Trophoblast cell (in vitro differentiated cells and primary cell): ENCODE results near the gene TOX2.

Experiments used
- DNase-seq, 2 donors: peaks; one replicate each; pipeline ENCODE4 v3.0.0-alpha.2; 2016
- H2AFZ ChIP-seq: 2 replicates; pipeline ENCODE4 v1.6.1; 2013; ENCODE audit warnings: low read length, moderate library complexity, mild to moderate bottlenecking; ENCODE audit not compliant: insufficient read depth, poor library complexity
- H2AK5ac ChIP-seq: 2 replicates; pipeline ENCODE4 v1.6.1; 2013; ENCODE audit warnings: mild to moderate bottlenecking, low read length
- H2BK120ac ChIP-seq: 2 replicates; pipeline ENCODE4 v1.6.1; 2013; ENCODE audit warnings: low read length, mild to moderate bottlenecking, moderate library complexity; ENCODE audit not compliant: insufficient read depth, poor library complexity
- H2BK12ac ChIP-seq: 2 replicates; pipeline ENCODE4 v1.6.1; 2013; ENCODE audit warnings: mild to moderate bottlenecking, low read length, moderate library complexity
- H2BK5ac ChIP-seq: 2 replicates; pipeline ENCODE4 v1.6.1; 2013; ENCODE audit warnings: low read length, low read depth, moderate library complexity, mild to moderate bottlenecking; ENCODE audit not compliant: poor library complexity
- H3K14ac ChIP-seq: 2 replicates; pipeline ENCODE4 v1.6.1; 2013; ENCODE audit warnings: mild to moderate bottlenecking, low read length
- H3K18ac ChIP-seq: 2 replicates; pipeline ENCODE4 v1.6.1; 2013; ENCODE audit warnings: mild to moderate bottlenecking, low read length
- H3K23ac ChIP-seq: 2 replicates; pipeline ENCODE4 v1.6.1; 2013; ENCODE audit warnings: low read length
- H3K27ac ChIP-seq: 2 replicates; pipeline ENCODE4 v1.5.1; 2013; ENCODE audit warnings: low read depth, mild to moderate bottlenecking, inconsistent platforms, low read length, moderate library complexity
- H3K27me3 ChIP-seq: 2 replicates; pipeline ENCODE4 v1.6.1; 2013; ENCODE audit warnings: inconsistent platforms, mild to moderate bottlenecking, low read length, moderate library complexity; ENCODE audit not compliant: insufficient read depth
- H3K36me3 ChIP-seq, 2 experiments: 1 replicate in 1 of 2; 2 replicates in 1 of 2; pipeline ENCODE4 v1.6.1; 2013; ENCODE audit warnings: low read length in 2 of 2, mild to moderate bottlenecking in 2 of 2, moderate library complexity in 1 of 2; ENCODE audit not compliant: insufficient read depth in 2 of 2, control insufficient read depth in 1 of 2
- H3K4ac ChIP-seq: 2 replicates; pipeline ENCODE4 v1.6.1; 2013; ENCODE audit warnings: low read depth, mild to moderate bottlenecking, low read length, moderate library complexity
- H3K4me1 ChIP-seq, 2 experiments: 1 replicate in 1 of 2; 2 replicates in 1 of 2; pipeline ENCODE4 v1.6.1; 2013; ENCODE audit warnings: low read length in 2 of 2, mild to moderate bottlenecking in 2 of 2, moderate library complexity in 1 of 2; ENCODE audit not compliant: insufficient read depth in 2 of 2, control insufficient read depth in 1 of 2
- H3K4me2 ChIP-seq: 2 replicates; pipeline ENCODE4 v1.6.1; 2013; ENCODE audit warnings: inconsistent platforms, mild to moderate bottlenecking, low read length, moderate library complexity
- H3K4me3 ChIP-seq: 2 replicates; pipeline ENCODE4 v1.5.1; 2013; ENCODE audit warnings: mild to moderate bottlenecking, low read depth, low read length, inconsistent platforms
- H3K79me1 ChIP-seq: one replicate; pipeline ENCODE4 v1.6.1; 2013; ENCODE audit warnings: low read length
- H3K79me2 ChIP-seq: 2 replicates; pipeline ENCODE4 v1.6.1; 2013; ENCODE audit warnings: low read length, mild to moderate bottlenecking; ENCODE audit not compliant: control insufficient read depth, insufficient read depth, poor library complexity
- H3K9ac ChIP-seq: 2 replicates; pipeline ENCODE4 v1.6.1; 2013; ENCODE audit warnings: mild to moderate bottlenecking, low read length
- H3K9me3 ChIP-seq: 2 replicates; pipeline ENCODE4 v1.6.1; 2013; ENCODE audit warnings: low read depth, mild to moderate bottlenecking, control low read depth, inconsistent platforms, low read length; ENCODE audit not compliant: insufficient read depth
- H4K12ac ChIP-seq: 2 replicates; pipeline ENCODE4 v1.6.1; 2013; ENCODE audit warnings: low read depth, mild to moderate bottlenecking, low read length, moderate library complexity
- H4K8ac ChIP-seq: 2 replicates; pipeline ENCODE4 v1.6.1; 2013; ENCODE audit warnings: low read depth, mild to moderate bottlenecking, low read length, moderate library complexity
- H4K91ac ChIP-seq: one replicate; pipeline ENCODE4 v1.6.1; 2013; ENCODE audit warnings: low read depth, mild to moderate bottlenecking, low read length, moderate library complexity
- WGBS: extraction: QIAGEN DNeasy Blood & Tissue Kit; methylation state at CpG from one replicate; pipeline ENCODE4 v1.1.7; 2013; ENCODE audit warnings: missing lambda C conversion rate; ENCODE audit not compliant: insufficient read length, insufficient coverage; ENCODE audit errors: extremely low coverage; 5-methylcytosine and 5-hydroxymethylcytosine counted together

Gene TOX2

DNA sequence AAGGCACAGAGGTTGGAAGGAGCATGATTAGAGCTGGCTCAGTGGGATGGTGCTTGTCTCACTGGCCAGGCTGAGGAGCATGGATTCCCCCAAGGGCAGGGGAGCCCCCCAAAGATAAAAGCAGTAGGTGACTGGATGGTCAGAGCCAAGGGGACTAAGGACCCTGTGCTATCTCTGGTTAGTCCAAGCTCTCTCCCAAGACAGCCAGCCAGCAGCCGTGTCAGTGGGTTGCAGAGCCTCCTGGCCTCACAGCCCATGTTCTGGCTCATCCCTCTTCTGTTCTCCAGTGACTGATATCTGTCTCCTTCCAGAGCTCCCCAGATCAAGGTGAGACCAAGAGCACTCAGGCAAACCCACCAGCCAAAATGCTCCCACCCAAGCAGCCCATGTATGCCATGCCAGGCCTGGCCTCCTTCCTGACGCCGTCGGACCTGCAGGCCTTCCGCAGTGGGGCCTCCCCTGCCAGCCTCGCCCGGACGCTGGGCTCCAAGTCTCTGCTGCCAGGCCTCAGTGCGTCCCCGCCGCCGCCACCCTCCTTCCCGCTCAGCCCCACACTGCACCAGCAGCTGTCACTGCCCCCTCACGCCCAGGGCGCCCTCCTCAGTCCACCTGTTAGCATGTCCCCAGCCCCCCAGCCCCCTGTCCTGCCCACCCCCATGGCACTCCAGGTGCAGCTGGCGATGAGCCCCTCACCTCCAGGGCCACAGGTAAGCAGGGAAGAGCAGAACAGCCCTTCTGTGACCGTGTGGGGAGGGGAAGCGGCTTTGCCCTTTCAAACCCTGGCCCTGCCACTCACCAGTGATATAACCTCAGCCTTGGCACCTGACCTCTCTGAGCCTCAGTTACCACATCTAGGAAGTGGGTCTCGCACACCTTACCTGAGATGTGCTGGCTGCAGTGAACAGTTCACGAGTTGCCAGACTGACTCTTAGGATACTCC lies 151.0 kb downstream of the TOX2 start:
- Histone ChIP-seq H3K36me3 (no peaks in the 10 kb centered on the region), H3K14ac (no peak overlapping the region), H3K27me3 (no peaks in the 10 kb centered on the region), H3K18ac (no peak overlapping the region), H4K12ac (no peak overlapping the region), H3K4me3 (no peak overlapping the region), H3K9me3 (peaks cover 2% of the 10 kb centered on the region), H3K4ac (no peak overlapping the region), H3K79me1 (no peaks in the 10 kb centered on the region), H2AK5ac (no peak overlapping the region), H3K79me2 (no peaks in the 10 kb centered on the region), H4K8ac (no peak overlapping the region), H3K4me2 (no peak overlapping the region), H3K9ac (no peak overlapping the region), H2AFZ (no peak overlapping the region), H2BK120ac (no peak overlapping the region), H2BK12ac (no peak overlapping the region), H3K4me1 (no peaks in the 10 kb centered on the region), H3K27ac (no peak overlapping the region), H3K23ac (no peak overlapping the region), H2BK5ac (no peak overlapping the region), H4K91ac (no peak overlapping the region)
- DNase-seq = no peak
- WGBS = no CpG with 5 or more reads among the region's 20 CpGs

DNA sequence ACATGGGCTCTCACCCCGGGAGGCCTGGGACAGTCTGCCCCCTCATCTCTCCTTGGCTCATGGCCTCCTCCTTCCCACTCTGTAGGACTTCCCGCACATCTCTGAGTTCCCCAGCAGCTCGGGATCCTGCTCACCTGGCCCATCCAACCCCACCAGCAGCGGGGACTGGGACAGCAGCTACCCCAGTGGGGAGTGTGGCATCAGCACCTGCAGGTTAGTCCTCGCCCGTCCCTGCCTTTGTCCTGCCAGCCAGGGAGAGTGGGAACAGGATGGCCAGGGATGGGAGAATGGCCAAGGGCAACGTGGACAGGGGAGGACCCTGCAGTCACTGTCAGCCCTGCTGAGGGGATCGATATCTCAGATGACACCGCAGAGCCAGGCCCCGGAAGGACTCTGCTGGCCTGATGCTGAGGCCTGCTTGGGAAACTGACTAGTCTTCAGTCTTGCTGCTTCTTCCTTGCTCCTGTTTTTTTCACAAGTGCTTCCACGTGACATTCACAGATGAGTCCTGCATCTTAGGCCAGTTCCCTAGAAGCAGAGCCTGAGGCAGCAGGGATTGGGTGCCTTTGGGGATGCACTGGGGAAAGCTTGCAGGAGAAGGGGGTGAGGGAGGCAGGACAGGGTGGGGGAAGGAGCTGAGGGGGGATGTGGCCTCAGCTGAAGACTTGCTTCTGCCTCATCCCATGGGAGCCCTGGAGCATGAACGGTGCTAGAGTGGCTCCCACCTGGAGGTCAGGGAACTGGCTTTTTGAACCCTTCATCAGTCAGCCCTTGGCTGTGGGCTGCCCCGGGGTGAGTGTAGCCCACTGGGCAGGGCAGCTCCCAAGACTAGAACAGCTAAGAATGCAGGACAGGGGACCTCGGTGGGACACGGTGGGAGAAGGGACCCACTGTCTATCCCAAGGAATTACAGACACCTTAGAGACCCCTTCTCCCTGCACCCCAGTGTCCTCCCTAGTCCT lies 152.3 kb downstream of the TOX2 start:
- Histone ChIP-seq H2AK5ac (no peak overlapping the region), H3K79me2 (no peaks in the 10 kb centered on the region), H3K9ac (no peak overlapping the region), H4K12ac (no peak overlapping the region), H3K4me3 (no peak overlapping the region), H3K79me1 (no peaks in the 10 kb centered on the region), H3K4ac (no peak overlapping the region), H2AFZ (no peak overlapping the region), H2BK12ac (no peak overlapping the region), H4K91ac (no peak overlapping the region), H3K9me3 (peaks cover 2% of the 10 kb centered on the region), H3K36me3 (no peaks in the 10 kb centered on the region), H3K14ac (no peak overlapping the region), H3K4me1 (no peaks in the 10 kb centered on the region), H3K27ac (no peak overlapping the region), H3K4me2 (no peak overlapping the region), H2BK120ac (no peak overlapping the region), H3K27me3 (no peaks in the 10 kb centered on the region), H3K18ac (no peak overlapping the region), H4K8ac (no peak overlapping the region), H2BK5ac (no peak overlapping the region), H3K23ac (no peak overlapping the region)
- DNase-seq = no peak
- no CpG with 5 or more reads among the region's 15 CpGs for WGBS

DNA sequence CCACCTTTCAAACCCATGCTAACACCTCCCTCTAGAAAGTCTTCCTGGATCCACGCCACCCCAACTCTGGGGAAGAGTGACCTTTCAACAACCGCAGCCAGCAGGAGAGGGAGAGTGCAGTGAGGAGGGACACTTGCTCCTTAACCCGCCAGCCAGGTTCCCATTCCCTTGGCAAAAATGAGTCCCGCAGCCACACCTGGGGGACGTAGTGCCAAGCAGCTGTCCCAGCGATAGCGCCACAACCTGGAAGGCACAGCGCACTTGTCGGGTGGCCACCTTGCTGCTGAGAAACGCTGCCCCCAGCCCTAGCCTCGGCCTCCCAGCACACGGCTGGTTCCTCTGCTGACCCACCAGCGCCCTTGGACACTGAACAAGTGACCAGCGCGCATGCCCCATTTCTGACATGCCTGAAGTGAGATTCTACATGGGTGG lies 153.0 kb downstream of the TOX2 start:
- H3K14ac ChIP-seq = no peak overlapping the region
- no peak overlapping the region for H3K4me3 ChIP-seq
- H3K79me2 ChIP-seq = no peaks in the 10 kb centered on the region
- H2AFZ ChIP-seq = no peak overlapping the region
- no peak overlapping the region for H2BK120ac ChIP-seq
- H3K4me2 ChIP-seq = no peak overlapping the region
- H4K91ac ChIP-seq = no peak overlapping the region
- H3K9me3 ChIP-seq = peaks cover 2% of the 10 kb centered on the region
- H3K18ac ChIP-seq = no peak overlapping the region
- no peak overlapping the region for H4K12ac ChIP-seq
- DNase-seq = no peak
- no peak overlapping the region for H2BK5ac ChIP-seq
- no peak overlapping the region for H3K4ac ChIP-seq
- no peaks in the 10 kb centered on the region for H3K27me3 ChIP-seq
- H3K79me1 ChIP-seq = no peaks in the 10 kb centered on the region
- H3K36me3 ChIP-seq = no peaks in the 10 kb centered on the region
- no peak overlapping the region for H2BK12ac ChIP-seq
- H4K8ac ChIP-seq = no peak overlapping the region
- WGBS = no CpG with 5 or more reads among the region's 15 CpGs
- H3K23ac ChIP-seq = no peak overlapping the region
- no peaks in the 10 kb centered on the region for H3K4me1 ChIP-seq
- H3K27ac ChIP-seq = no peak overlapping the region
- H2AK5ac ChIP-seq = no peak overlapping the region
- H3K9ac ChIP-seq = no peak overlapping the region

DNA sequence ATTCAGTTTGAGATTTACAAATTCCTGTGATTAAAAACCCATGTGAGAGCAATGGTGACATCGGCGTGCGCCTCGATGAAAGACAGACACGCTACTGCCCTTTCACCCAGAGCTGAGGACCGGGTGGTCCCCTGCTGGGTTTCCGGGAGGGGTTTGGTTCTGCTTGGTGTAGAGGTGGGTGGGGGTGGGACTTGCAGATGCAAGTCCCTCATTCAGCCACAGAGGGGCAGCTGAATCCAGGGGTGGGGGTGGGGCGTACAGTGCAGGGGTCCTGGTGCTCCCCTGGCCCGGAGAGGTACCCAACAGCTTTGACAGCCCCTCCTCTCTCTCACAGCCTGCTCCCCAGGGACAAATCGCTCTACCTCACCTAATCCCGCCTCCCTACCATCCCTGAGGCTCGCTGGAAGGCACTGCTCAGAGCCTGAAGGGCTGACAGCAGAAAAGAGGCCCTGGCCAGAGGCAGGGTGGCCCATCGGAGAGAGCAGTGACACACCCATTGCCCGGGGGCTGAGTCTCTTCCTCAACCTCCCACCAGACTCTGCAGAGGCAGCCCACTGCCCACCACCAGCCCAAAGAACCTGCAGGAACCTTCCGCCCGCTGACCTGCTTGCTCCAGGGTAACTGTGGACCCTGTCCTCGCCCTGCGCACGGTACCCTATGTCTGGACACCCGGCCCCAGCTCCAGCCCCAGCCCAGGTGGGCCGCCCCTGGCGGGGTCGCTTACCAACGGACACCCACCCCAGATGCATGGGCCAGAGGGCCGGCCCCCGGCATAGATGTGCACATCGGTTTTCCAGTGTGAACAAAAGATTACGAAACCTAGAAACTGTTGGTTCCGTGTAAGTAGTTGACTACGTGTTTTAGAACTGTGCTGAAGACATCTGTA lies 153.9 kb downstream of the TOX2 start:
- H3K27ac ChIP-seq = no peak overlapping the region
- H2BK120ac ChIP-seq = no peak overlapping the region
- no peaks in the 10 kb centered on the region for H3K79me1 ChIP-seq
- H3K36me3 ChIP-seq = no peaks in the 10 kb centered on the region
- H3K9me3 ChIP-seq = peaks cover 2% of the 10 kb centered on the region
- H3K27me3 ChIP-seq = no peaks in the 10 kb centered on the region
- H3K4me1 ChIP-seq = no peaks in the 10 kb centered on the region
- no peak overlapping the region for H2BK12ac ChIP-seq
- H3K14ac ChIP-seq = no peak overlapping the region
- H3K9ac ChIP-seq = no peak overlapping the region
- H2AK5ac ChIP-seq = no peak overlapping the region
- H3K18ac ChIP-seq = no peak overlapping the region
- H3K4ac ChIP-seq = no peak overlapping the region
- no peak overlapping the region for H4K12ac ChIP-seq
- H4K91ac ChIP-seq = no peak overlapping the region
- no peak for DNase-seq
- no peak overlapping the region for H2AFZ ChIP-seq
- no peak overlapping the region for H4K8ac ChIP-seq
- no CpG with 5 or more reads among the region's 30 CpGs for WGBS
- no peak overlapping the region for H3K4me3 ChIP-seq
- H3K23ac ChIP-seq = no peak overlapping the region
- no peak overlapping the region for H2BK5ac ChIP-seq
- no peak overlapping the region for H3K4me2 ChIP-seq
- no peaks in the 10 kb centered on the region for H3K79me2 ChIP-seq
